Heart left ventricle (tissue), 16 donors: Measurements from ENCODE around the gene JOSD1. TPM values are rescaled to one million over a fixed set of nuclear protein-coding genes. Genes with fewer than 3 reads are reported as not detected.

Source experiments
- ATAC-seq, 4 donors: fragments of 200-7000 bp; cut with Tn5 transposase; one replicate each; pipeline ENCODE4 v1.9.1; 2020 to 2022; ENCODE audit warnings: moderate library complexity in 4 of 4, mild to moderate bottlenecking in 3 of 4, moderate number of reproducible peaks in 1 of 4
- DNase-seq, 5 donors: peaks; one replicate each; pipeline ENCODE4 v3.0.0-alpha.2; 2020
- H3K27ac ChIP-seq, 12 donors: fragments of 200-600 bp; sonication (generic) in 4 of 12; one replicate each; pipeline versions ENCODE4 v1.5.0 to v1.8.0; 2016 to 2022; ENCODE audit warnings: mild to moderate bottlenecking in 2 of 12
- H3K27me3 ChIP-seq, 9 donors: fragments of 200-600 bp; sonication (generic) in 2 of 9; one replicate each; pipeline versions ENCODE4 v1.5.1 to v1.8.0; 2016 to 2022; ENCODE audit warnings: mild to moderate bottlenecking in 3 of 9
- H3K36me3 ChIP-seq, 9 donors: fragments of 200-600 bp; sonication (generic) in 2 of 9; one replicate each; pipeline versions ENCODE4 v1.5.0 to v1.8.0; 2018 to 2022; ENCODE audit warnings: mild to moderate bottlenecking in 2 of 9
- H3K4me1 ChIP-seq, 12 donors: fragments of 200-600 bp; sonication (generic) in 4 of 12; one replicate each; pipeline versions ENCODE4 v1.5.0 to v1.8.0; 2016 to 2022; ENCODE audit warnings: mild to moderate bottlenecking in 3 of 12
- H3K4me3 ChIP-seq, 12 donors: fragments of 200-600 bp; sonication (generic) in 4 of 12; one replicate each; pipeline versions ENCODE4 v1.5.0 to v1.8.0; 2017 to 2022; ENCODE audit warnings: mild to moderate bottlenecking in 9 of 12, moderate library complexity in 4 of 12
- H3K9me3 ChIP-seq, 12 donors: fragments of 200-600 bp; sonication (generic) in 4 of 12; one replicate each; pipeline versions ENCODE4 v1.5.0 to v1.8.0; 2016 to 2022; ENCODE audit warnings: mild to moderate bottlenecking in 1 of 12
- POLR2A ChIP-seq, 2 donors: fragments of 450-650 bp; IDR thresholded peaks; one replicate each; pipeline ENCODE4 v1.6.1; 2017; ENCODE audit warnings: antibody characterized with exemption in 2 of 2, mild to moderate bottlenecking in 2 of 2, moderate library complexity in 2 of 2
- WGBS, 4 donors: extraction: QIAGEN DNeasy Blood & Tissue Kit in 2 of 4; methylation state at CpG; one replicate each; pipeline versions ENCODE4 v1.1.5 to v1.1.7; 2013 to 2018; 5-methylcytosine and 5-hydroxymethylcytosine counted together
- intact Hi-C, 10 donors: fragments of 100-400 bp; cut with DNase I; formaldehyde crosslinking; loops; one replicate each; pipeline versions ENCODE4 v1.11.1 to v1.14.2; 2022
- polyA plus RNA-seq, 2 donors: library from polyadenylated mRNA; stranded (reverse); fragments of 200-250 nt; gene quantifications; one replicate each; pipeline ENCODE4 v1.2.3, GENCODE V29; 2013
- total RNA-seq, 9 donors: library from RNA; depleted of rRNA in 2 of 9; stranded (reverse); fragments of >200 nt in 2 of 9; fragmentation: NEBNext Ultra II Directional in 3 of 9; extraction: Animal tissue kit (Norgen Biotek cat#: 25700) in 3 of 9; gene quantifications; one replicate each; pipeline versions ENCODE4 v1.1.0 to v1.2.4, GENCODE V29; 2016 to 2023
- TF ChIP-seq, protein P1 (sequence below), 12 donors: fragments of 200-600 bp; sonication (generic) in 4 of 12; IDR thresholded peaks; one replicate each; pipeline versions ENCODE4 v1.5.0 to v1.8.0; 2018 to 2022; ENCODE audit warnings: antibody characterized with exemption in 12 of 12, mild to moderate bottlenecking in 5 of 12
- donor health status: ischemic (EF 13 %, LVEDD 7.1; RV severe dilation, severe dysfunction).
- donor health status: healthy with polysubstance abuse.
- donor health status: DM: no; HTN: yes; CAD: no.
- donor health status: DM: no; HTN: no; CAD: no.
- donor health status: ischemic (EF 25% LVEDD 6.9; RV normal size, moderate dysfunction).
- donor health status: ischemic (EF 25% LVEDD 5.7; RV mildly dilated, moderate dysfunction).
- donor health status: healthy.
- donor health status: DM: yes; HTN: yes; CAD: no.
- donor health status: ischemic (EF 35%, LVEDD 5.7; RV mildly dilated, moderate dysfunction).
- donor health status: nonischemic (EF 11% LVEDD 7.7; RV severe dilation, severe dysfunction).
- donor health status: DM: yes; HTN: yes; CAD: no.
- donor health status: PGD.
- donor health status: ischemic (EF 29% LVEDD 5.4; RV normal size, mild dysfunction).
- donor health status: nonischemic (EF 23%, LVEDD 6.1; RV moderate dilation, normal function).

The JOSD1 gene
- total and polyA plus RNA-seq, 11 donors = 7.8 to 34.0 (median 22.8) TPM

DNA sequence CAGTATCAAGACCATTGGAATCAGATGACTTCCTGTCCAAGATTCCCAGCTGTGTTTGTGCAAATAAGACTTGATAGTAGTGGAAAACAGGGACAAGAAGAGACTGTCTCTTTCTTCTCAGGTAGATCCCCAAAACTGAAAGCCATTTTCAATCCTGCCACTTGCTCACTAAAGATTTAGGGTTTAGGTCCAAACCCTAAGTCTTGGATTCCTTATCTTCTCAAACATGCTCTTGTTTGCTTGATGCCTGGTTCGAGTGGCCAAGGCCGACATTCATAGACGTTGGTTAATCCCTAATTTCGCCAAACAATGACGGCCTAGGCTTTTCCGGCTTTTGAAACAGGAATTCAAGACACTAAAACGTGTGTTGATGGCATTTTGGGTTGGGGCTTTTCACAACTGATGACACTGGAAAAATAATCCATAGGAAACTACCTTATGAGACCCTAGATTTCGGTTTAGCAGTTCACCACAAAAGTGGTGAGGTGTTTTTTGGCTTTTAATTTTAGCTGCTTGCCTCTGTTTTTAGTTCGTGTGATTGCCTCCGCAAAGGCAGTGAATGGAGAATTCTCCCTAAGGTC lies 4.0 kb upstream of the JOSD1 start:
- intact Hi-C loops = loop anchor here in 3 of 10 donors (5.0 to 10.0 kb wide), 4 partner anchors 48 to 818 kb away; partner anchors contain the start of genes ATF4 (in 1 of the 3), PICK1 (in 1 of the 3) and SUN2 (in 1 of the 3)
- 16 to 21% (median 18%) methylated on average over 10 of the region's 10 CpGs for whole genome bisulfite sequencing, 4 donors
- TF ChIP-seq POLR2A (IDR thresholded peaks at IDR 0.05) = no peak
- TF ChIP-seq, protein P1, sequence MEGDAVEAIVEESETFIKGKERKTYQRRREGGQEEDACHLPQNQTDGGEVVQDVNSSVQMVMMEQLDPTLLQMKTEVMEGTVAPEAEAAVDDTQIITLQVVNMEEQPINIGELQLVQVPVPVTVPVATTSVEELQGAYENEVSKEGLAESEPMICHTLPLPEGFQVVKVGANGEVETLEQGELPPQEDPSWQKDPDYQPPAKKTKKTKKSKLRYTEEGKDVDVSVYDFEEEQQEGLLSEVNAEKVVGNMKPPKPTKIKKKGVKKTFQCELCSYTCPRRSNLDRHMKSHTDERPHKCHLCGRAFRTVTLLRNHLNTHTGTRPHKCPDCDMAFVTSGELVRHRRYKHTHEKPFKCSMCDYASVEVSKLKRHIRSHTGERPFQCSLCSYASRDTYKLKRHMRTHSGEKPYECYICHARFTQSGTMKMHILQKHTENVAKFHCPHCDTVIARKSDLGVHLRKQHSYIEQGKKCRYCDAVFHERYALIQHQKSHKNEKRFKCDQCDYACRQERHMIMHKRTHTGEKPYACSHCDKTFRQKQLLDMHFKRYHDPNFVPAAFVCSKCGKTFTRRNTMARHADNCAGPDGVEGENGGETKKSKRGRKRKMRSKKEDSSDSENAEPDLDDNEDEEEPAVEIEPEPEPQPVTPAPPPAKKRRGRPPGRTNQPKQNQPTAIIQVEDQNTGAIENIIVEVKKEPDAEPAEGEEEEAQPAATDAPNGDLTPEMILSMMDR (IDR thresholded peaks at IDR 0.05) = no peak
- Histone ChIP-seq H3K27me3 (no peaks in the 10 kb centered on the region), H3K4me1 (peaks cover 0 to 50% (median 36%) of the 10 kb centered on the region in 12 donors), H3K4me3 (peak overlapping the region in 10 of 12 donors; percentile 4 to 99 (median 68)), H3K9me3 (no peaks in the 10 kb centered on the region), H3K36me3 (peaks cover 0 to 7% (median 0%) of the 10 kb centered on the region in 9 donors), H3K27ac (peak overlapping the region in 11 of 12 donors; percentile 27 to 86 (median 70))
- no peak for DNase-seq
- no peak for ATAC-seq

GRCh38 chr22:38700270-38700788 lies 414 bp downstream of the JOSD1 start:
- H3K36me3 ChIP-seq = peaks cover 0 to 7% (median 0%) of the 10 kb centered on the region in 9 donors
- no peak for TF ChIP-seq POLR2A (IDR thresholded peaks at IDR 0.05)
- TF ChIP-seq, protein P1 (IDR thresholded peaks at IDR 0.05) = no peak
- peak overlapping the region; percentile 95 to 99 (median 98) for H3K27ac ChIP-seq
- intact Hi-C loops = loop anchor here in 2 of 10 donors (2.0 to 10.0 kb wide), 2 partner anchors 18 to 646 kb away; partner anchors contain the start of gene PICK1 (in 1 of the 2)
- peak overlapping the region; percentile 57 to 94 (median 76) for H3K4me3 ChIP-seq
- H3K27me3 ChIP-seq = no peaks in the 10 kb centered on the region
- DNase-seq (peak; percentile 80 to 91 (median 82)), ATAC-seq (peak in 3 of 4 donors; percentile 10 to 55 (median 47))
- no peaks in the 10 kb centered on the region for H3K9me3 ChIP-seq
- peaks cover 23 to 62% (median 55%) of the 10 kb centered on the region in 12 donors for H3K4me1 ChIP-seq
- 0% methylated on average over 14 to 57 of the region's 57 CpGs for WGBS, 4 donors

DNA sequence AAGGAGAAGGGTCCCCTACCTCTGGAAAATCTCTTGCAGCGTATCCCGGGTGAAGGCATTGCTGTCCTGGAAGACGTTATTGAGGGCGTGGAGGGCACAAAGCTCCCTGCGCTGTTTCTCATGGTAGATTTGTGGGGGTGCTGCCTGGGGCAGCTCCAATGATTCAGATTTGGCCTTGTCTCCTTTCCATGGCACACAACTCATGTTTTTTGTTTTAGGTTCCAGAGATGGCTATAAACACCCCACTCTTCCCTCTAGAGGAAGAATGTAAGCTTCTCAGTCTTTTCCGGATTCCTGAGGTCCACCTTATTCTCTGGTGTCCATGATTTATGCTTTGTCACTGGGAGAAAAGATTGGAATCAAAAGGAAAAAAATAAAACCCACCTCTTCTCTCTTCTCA lies 959 bp downstream of the JOSD1 start:
- no peaks in the 10 kb centered on the region for H3K9me3 ChIP-seq
- H3K4me3 ChIP-seq = peak overlapping the region; percentile 57 to 94 (median 76)
- TF ChIP-seq POLR2A (IDR thresholded peaks at IDR 0.05) = no peak
- TF ChIP-seq, protein P1 (IDR thresholded peaks at IDR 0.05) = no peak
- ATAC-seq = no peak
- H3K4me1 ChIP-seq = peaks cover 23 to 63% (median 52%) of the 10 kb centered on the region in 12 donors
- intact Hi-C loops = loop anchor here in 3 of 10 donors (2.0 to 10.0 kb wide), 3 partner anchors 17 to 645 kb away; partner anchors contain the start of genes DDX17 (in 1 of the 3) and PICK1 (in 1 of the 3)
- peaks cover 0 to 10% (median 0%) of the 10 kb centered on the region in 9 donors for H3K36me3 ChIP-seq
- H3K27me3 ChIP-seq = no peaks in the 10 kb centered on the region
- WGBS, 4 donors = 4 to 19% (median 13%) methylated on average over 6 of the region's 6 CpGs
- peak overlapping the region; percentile 95 to 99 (median 98) for H3K27ac ChIP-seq
- no peak for DNase-seq

DNA sequence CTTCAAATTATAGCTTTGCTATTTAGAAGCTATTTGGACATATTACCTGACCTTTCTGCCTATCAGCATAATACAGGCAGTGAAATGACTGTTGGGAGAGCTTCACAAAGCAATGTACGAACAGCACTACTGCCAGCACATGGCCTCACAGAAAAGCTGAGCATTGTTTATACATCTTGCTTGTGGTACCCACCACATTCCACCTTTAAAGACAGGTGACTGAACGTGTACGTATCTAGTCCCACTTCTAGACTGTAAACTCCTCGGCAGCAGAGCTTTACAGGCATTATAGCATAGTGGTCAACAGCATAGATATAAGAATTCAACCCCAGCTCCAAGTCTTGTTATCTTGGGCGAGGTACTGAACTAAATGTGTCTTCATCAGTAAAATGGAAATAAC lies 1.6 kb downstream of the JOSD1 start:
- Histone ChIP-seq H3K9me3 (no peaks in the 10 kb centered on the region), H3K27me3 (no peaks in the 10 kb centered on the region), H3K27ac (peak overlapping the region in 11 of 12 donors; percentile 57 to 99 (median 97)), H3K4me1 (peaks cover 23 to 59% (median 49%) of the 10 kb centered on the region in 12 donors), H3K4me3 (peak overlapping the region; percentile 57 to 94 (median 76)), H3K36me3 (peaks cover 0 to 17% (median 3%) of the 10 kb centered on the region in 9 donors)
- DNase-seq (no peak), ATAC-seq (no peak)
- TF ChIP-seq, protein P1 (IDR thresholded peaks at IDR 0.05) = no peak
- no peak for TF ChIP-seq POLR2A (IDR thresholded peaks at IDR 0.05)
- WGBS, 4 donors = 37 to 43% (median 38%) methylated on average over 5 of the region's 5 CpGs
- intact Hi-C loops = loop anchor here in 1 of 10 donors (10.0 kb wide), 1 partner anchor 194 kb away; the partner anchor contains the start of gene DDX17
